ENCODE data around the gene TARS3.

GRCh38 chr15:101667881-101668280, 56.4 kb downstream of the TARS3 start:
- TF ChIP-seq PPARA (CRISPR knock-in tag; IDR thresholded peaks at IDR 0.05; ENCODE audit: borderline replicate concordance), result no peak
- no peak for TF ChIP-seq ZFP3 (CRISPR knock-in tag; IDR thresholded peaks at IDR 0.05)
- no peak for TF ChIP-seq TCF4 (CRISPR knock-in tag; IDR thresholded peaks at IDR 0.05; ENCODE audit: borderline replicate concordance)
- TF ChIP-seq ESRRG (CRISPR knock-in tag; IDR thresholded peaks at IDR 0.05), result no peak
- TF ChIP-seq PATZ1 (CRISPR knock-in tag; IDR thresholded peaks at IDR 0.05; ENCODE audit: borderline replicate concordance), result no peak
- no peak for TF ChIP-seq RARB (CRISPR knock-in tag; IDR thresholded peaks at IDR 0.05)
- no peak for TF ChIP-seq ZNF70 (CRISPR knock-in tag; IDR thresholded peaks at IDR 0.05)
- TF ChIP-seq ZFP30 (CRISPR knock-in tag; IDR thresholded peaks at IDR 0.05), result no peak
- TF ChIP-seq CSDC2 (CRISPR knock-in tag; IDR thresholded peaks at IDR 0.05), result no peak
- TF ChIP-seq BACH2 (CRISPR knock-in tag; IDR thresholded peaks at IDR 0.05; ENCODE audit: borderline replicate concordance), result no peak
- TF ChIP-seq TOX (CRISPR knock-in tag; IDR thresholded peaks at IDR 0.05; ENCODE audit: borderline replicate concordance), result no peak
- no peak for TF ChIP-seq CREB5 (CRISPR knock-in tag; IDR thresholded peaks at IDR 0.05; ENCODE audit: low read depth)
